ENCODE data around the gene MINDY3.

Gene MINDY3

DNA sequence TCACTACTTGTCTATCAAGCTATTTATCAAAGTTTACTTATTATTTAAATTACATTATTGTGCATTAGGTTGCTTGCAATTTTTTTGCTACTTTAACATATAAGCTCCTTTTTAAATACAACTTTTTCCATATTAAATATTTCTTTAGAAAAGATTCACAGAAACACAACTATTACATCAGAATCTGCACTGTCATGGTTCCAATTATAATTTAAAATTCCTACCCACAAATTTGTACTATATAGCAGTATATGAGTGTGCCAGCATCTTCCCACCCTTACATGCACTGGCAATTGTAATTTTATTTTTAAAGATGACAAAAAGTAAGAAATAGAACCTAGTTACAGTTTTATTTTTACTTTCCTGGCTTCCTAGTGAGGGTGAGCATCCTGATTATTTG is 15.8 kb downstream of the MINDY3 start:
- H3K27ac ChIP-seq (ENCODE audit: low read length), result no peak overlapping the region; the same call in 1 of the 2 replicates
- no peak for TF ChIP-seq EZH2 (IDR thresholded peaks at IDR 0.05; ENCODE audit: borderline replicate concordance, low read depth, low read length, severe bottlenecking)
- TF ChIP-seq, protein P1, sequence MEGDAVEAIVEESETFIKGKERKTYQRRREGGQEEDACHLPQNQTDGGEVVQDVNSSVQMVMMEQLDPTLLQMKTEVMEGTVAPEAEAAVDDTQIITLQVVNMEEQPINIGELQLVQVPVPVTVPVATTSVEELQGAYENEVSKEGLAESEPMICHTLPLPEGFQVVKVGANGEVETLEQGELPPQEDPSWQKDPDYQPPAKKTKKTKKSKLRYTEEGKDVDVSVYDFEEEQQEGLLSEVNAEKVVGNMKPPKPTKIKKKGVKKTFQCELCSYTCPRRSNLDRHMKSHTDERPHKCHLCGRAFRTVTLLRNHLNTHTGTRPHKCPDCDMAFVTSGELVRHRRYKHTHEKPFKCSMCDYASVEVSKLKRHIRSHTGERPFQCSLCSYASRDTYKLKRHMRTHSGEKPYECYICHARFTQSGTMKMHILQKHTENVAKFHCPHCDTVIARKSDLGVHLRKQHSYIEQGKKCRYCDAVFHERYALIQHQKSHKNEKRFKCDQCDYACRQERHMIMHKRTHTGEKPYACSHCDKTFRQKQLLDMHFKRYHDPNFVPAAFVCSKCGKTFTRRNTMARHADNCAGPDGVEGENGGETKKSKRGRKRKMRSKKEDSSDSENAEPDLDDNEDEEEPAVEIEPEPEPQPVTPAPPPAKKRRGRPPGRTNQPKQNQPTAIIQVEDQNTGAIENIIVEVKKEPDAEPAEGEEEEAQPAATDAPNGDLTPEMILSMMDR (IDR thresholded peaks at IDR 0.05; ENCODE audit: borderline replicate concordance, extremely low read depth, low read length, poor library complexity, severe bottlenecking), result no peak
- H2AFZ ChIP-seq (ENCODE audit: low read depth, low read length), result no peak overlapping the region
- peaks cover 33% of the 10 kb centered on the region; the same call in 1 of the 2 replicates for H3K79me2 ChIP-seq (ENCODE audit: insufficient read depth, low read length)
- H3K9ac ChIP-seq (ENCODE audit: low read depth, low read length), result no peak overlapping the region
- DNase-seq (no peak), ATAC-seq (ENCODE audit: insufficient read depth, low read depth) (no peak)
- no peaks in the 10 kb centered on the region for H3K36me3 ChIP-seq (ENCODE audit: insufficient read depth, low read length)
- H3K4me2 ChIP-seq (ENCODE audit: insufficient read depth, low read length), result no peak overlapping the region
- no peak overlapping the region for H3K4me3 ChIP-seq (ENCODE audit: low read depth in 1 of 2, low read length in 2 of 2)
- H3K9me3 ChIP-seq (ENCODE audit: insufficient read depth, low read length, severe bottlenecking), result no peaks in the 10 kb centered on the region
- H3K27me3 ChIP-seq (ENCODE audit: insufficient read depth, low read length, poor library complexity), result no peaks in the 10 kb centered on the region
- peaks cover 37% of the 10 kb centered on the region for H3K4me1 ChIP-seq (ENCODE audit: insufficient read depth, low read length)
- no peaks in the 10 kb centered on the region for H4K20me1 ChIP-seq (ENCODE audit: insufficient read depth, low read length)

DNA sequence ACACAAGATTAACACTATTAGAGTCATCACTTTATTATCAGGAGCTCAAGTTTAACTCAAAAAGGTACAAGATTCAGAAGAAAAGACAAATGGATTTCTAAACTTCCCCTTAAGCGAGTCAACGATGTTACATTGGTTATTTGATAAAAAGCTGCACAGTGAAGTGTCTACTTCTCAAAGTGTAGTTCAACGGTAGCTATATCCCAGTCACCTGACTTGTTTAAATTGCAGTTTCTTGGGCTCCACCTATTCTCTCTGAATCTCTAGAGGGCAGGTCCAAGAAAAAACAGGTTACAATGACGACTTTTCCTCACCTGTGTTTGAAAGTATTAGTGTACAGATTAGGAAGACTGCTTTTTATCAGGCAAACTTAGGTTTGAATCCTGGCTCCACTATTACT is 16.6 kb downstream of the MINDY3 start:
- no peaks in the 10 kb centered on the region for H3K9me3 ChIP-seq (ENCODE audit: insufficient read depth, low read length, severe bottlenecking)
- peak overlapping the region; percentile 17; the same call in 1 of the 2 replicates for H3K9ac ChIP-seq (ENCODE audit: low read depth, low read length)
- H4K20me1 ChIP-seq (ENCODE audit: insufficient read depth, low read length), result no peaks in the 10 kb centered on the region
- peaks cover 37% of the 10 kb centered on the region for H3K4me1 ChIP-seq (ENCODE audit: insufficient read depth, low read length)
- DNase-seq (no peak), ATAC-seq (ENCODE audit: insufficient read depth, low read depth) (0 out of 3 replicates have a peak, but pooled peaks have one; percentile 45)
- H2AFZ ChIP-seq (ENCODE audit: low read depth, low read length), result no peak overlapping the region
- H3K4me3 ChIP-seq (ENCODE audit: low read depth in 1 of 2, low read length in 2 of 2), result no peak overlapping the region
- no peaks in the 10 kb centered on the region; the same call in 1 of the 2 replicates for H3K36me3 ChIP-seq (ENCODE audit: insufficient read depth, low read length)
- H3K27ac ChIP-seq (ENCODE audit: low read length), result peak overlapping the region; percentile 62
- TF ChIP-seq, protein P1 (IDR thresholded peaks at IDR 0.05; ENCODE audit: borderline replicate concordance, extremely low read depth, low read length, poor library complexity, severe bottlenecking), result no peak
- peak overlapping the region; percentile 24 for H3K4me2 ChIP-seq (ENCODE audit: insufficient read depth, low read length)
- no peaks in the 10 kb centered on the region for H3K27me3 ChIP-seq (ENCODE audit: insufficient read depth, low read length, poor library complexity)
- H3K79me2 ChIP-seq (ENCODE audit: insufficient read depth, low read length), result peaks cover 25% of the 10 kb centered on the region; the same call in 1 of the 2 replicates

DNA sequence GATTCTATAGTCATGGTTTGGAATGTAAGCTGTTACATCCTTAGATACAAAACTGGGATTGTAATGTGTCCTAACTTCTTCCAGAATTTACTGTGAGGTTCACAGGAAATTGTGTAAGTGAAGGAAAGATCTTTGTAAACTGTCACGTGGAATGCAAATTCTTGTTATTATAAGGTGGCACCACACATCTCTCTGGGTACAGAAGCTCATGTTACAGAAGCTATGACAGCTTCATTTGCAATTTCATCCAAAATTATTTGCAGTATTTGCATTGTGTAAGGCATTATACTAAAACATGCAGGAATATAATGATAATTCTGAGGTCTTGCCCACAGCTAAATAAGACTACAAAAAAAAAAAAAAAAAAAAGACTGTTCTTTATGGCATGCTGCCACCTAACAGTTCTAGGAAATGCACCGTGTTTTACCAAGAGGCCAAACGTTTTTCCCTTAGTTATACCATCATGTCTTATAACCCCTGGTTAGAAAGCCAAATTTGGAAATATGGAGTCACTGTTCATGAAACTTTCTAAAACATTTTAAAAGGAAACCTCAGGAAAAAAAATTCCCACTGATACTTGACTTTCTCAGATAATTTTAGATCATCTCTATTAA is 17.6 kb downstream of the MINDY3 start:
- Histone ChIP-seq H2AFZ (ENCODE audit: low read depth, low read length) (no peak overlapping the region), H4K20me1 (ENCODE audit: insufficient read depth, low read length) (no peaks in the 10 kb centered on the region), H3K4me2 (ENCODE audit: insufficient read depth, low read length) (peak overlapping the region; percentile 24), H3K27me3 (ENCODE audit: insufficient read depth, low read length, poor library complexity) (no peaks in the 10 kb centered on the region), H3K9ac (ENCODE audit: low read depth, low read length) (peak overlapping the region; percentile 17; the same call in 1 of the 2 replicates), H3K27ac (ENCODE audit: low read length) (peak overlapping the region; percentile 62), H3K79me2 (ENCODE audit: insufficient read depth, low read length) (peaks cover 15% of the 10 kb centered on the region; the same call in 1 of the 2 replicates), H3K36me3 (ENCODE audit: insufficient read depth, low read length) (peaks cover 3% of the 10 kb centered on the region; the same call in 1 of the 2 replicates), H3K9me3 (ENCODE audit: insufficient read depth, low read length, severe bottlenecking) (no peaks in the 10 kb centered on the region), H3K4me3 (ENCODE audit: low read depth in 1 of 2, low read length in 2 of 2) (no peak overlapping the region), H3K4me1 (ENCODE audit: insufficient read depth, low read length) (peaks cover 37% of the 10 kb centered on the region)
- ATAC-seq (ENCODE audit: insufficient read depth, low read depth) (peak; percentile 61), DNase-seq (peak; percentile 31)
- TF ChIP-seq, protein P1 (IDR thresholded peaks at IDR 0.05; ENCODE audit: borderline replicate concordance, extremely low read depth, low read length, poor library complexity, severe bottlenecking), result no peak
- TF ChIP-seq EZH2 (IDR thresholded peaks at IDR 0.05; ENCODE audit: borderline replicate concordance, low read depth, low read length, severe bottlenecking), result no peak
